Mammary epithelial cell (primary cell): ENCODE results near the gene SPANXN2.

Source experiments
- EZH2 ChIP-seq: IDR thresholded peaks from 2 replicates; pipeline ENCODE4 v1.6.1; 2012; ENCODE audit warnings: low read length, inconsistent platforms, borderline replicate concordance
- TF ChIP-seq, protein P1 (sequence below), 2 donors: IDR thresholded peaks in 1 of 2; conservative IDR thresholded peaks in 1 of 2; 2 replicates each; pipeline ENCODE4 v1.5.1; 2011 to 2012; ENCODE audit warnings: inconsistent platforms in 2 of 2, low read length in 2 of 2, mild to moderate bottlenecking in 2 of 2, control low read depth in 1 of 2, low read depth in 1 of 2; ENCODE audit not compliant: insufficient read depth in 1 of 2; ENCODE audit errors: extremely low read depth in 1 of 2

GRCh38 chrX:143733866-143734265 is 13.3 kb upstream of the SPANXN2 start:
- TF ChIP-seq, protein P1, sequence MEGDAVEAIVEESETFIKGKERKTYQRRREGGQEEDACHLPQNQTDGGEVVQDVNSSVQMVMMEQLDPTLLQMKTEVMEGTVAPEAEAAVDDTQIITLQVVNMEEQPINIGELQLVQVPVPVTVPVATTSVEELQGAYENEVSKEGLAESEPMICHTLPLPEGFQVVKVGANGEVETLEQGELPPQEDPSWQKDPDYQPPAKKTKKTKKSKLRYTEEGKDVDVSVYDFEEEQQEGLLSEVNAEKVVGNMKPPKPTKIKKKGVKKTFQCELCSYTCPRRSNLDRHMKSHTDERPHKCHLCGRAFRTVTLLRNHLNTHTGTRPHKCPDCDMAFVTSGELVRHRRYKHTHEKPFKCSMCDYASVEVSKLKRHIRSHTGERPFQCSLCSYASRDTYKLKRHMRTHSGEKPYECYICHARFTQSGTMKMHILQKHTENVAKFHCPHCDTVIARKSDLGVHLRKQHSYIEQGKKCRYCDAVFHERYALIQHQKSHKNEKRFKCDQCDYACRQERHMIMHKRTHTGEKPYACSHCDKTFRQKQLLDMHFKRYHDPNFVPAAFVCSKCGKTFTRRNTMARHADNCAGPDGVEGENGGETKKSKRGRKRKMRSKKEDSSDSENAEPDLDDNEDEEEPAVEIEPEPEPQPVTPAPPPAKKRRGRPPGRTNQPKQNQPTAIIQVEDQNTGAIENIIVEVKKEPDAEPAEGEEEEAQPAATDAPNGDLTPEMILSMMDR (conservative IDR thresholded peaks at IDR 0.05 in 1 of 2, IDR thresholded peaks at IDR 0.05 in 1 of 2; ENCODE audit: extremely low read depth in 1 of 2, insufficient read depth in 1 of 2, low read depth in 1 of 2, low read length in 2 of 2), result no peak
- TF ChIP-seq EZH2, result no peak
